ENCODE results near the gene CELF4.

GRCh38 chr18:37453752-37454151 is 111.8 kb downstream of the CELF4 start:
- TF ChIP-seq POLR2A (IDR thresholded peaks at IDR 0.05) = no peak
- no peak for TF ChIP-seq CTCF (IDR thresholded peaks at IDR 0.05)

Measured in body of pancreas (tissue), 4 donors.